ENCODE measurements around the gene FOXK2.

Gene FOXK2

DNA sequence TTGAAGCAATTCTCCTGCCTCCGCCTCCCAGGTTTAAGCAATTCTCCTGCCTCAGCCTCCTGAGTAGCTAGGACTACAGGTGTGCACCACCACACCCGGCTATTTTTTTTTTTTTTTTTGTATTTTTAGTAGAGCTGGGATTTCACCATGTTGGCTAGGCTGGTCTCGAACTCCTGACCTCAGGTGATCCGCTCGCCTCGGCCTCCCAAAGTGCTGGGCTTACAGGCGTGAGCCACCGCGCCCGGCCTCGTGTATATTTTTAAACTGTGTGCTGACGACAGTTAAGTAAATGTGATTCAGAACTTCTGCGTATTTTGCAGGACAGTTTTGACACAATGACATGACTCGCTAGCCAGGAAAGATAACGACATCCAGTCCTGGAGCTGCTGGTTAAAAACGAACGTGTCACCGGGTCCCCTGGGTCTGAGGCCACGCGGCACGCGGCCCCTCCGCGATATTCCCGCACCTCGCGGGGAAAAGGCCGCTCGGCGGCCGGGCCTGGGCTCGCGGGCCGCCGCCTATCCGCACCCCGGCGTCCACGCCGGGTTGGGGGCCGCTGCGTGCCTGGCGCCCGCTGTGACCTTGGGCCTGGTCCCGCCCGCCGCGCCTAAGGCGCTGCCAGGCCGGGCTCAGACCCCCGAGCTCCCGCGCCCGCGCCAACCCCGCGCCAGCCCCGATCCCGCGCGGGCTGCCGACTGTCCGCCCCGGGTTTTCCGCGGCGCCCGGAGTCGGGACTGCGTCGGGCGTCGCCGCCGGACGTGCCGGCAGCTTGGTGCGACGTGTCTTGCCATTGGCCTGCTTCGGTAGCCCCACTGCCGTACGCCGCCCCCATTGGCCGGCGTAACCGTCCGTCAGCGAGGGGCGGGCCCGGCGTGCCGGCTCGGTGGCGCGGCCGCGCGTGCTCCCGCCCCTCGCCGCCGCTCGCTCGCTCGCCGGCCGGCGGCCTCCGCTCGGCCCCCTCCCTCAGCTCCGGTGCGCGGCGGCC lies at the start of gene FOXK2:
Gene FOXK2 (plus strand): TSS at position 907 of the 985 bp plus-strand sequence. CDS start 157 bp downstream, outside the sequence.
- DNase-seq (ENCODE audit: low read depth, low spot score) = peak; percentile 87

- DNase-seq (ENCODE audit: low read depth, low spot score) = no peak
Observed at GRCh38 chr17:82470065-82470464, 49.5 kb upstream of the FOXK2 start.

- no peak for DNase-seq (ENCODE audit: low read depth, low spot score)
Observed at GRCh38 chr17:82474223-82475010, 45.1 kb upstream of the FOXK2 start.

GRCh38 chr17:82475458-82475857 lies 44.1 kb upstream of the FOXK2 start:
- no peak for DNase-seq (ENCODE audit: low read depth, low spot score)

GRCh38 chr17:82477934-82478333 lies 41.6 kb upstream of the FOXK2 start:
- no peak for DNase-seq (ENCODE audit: low read depth, low spot score)

DNA sequence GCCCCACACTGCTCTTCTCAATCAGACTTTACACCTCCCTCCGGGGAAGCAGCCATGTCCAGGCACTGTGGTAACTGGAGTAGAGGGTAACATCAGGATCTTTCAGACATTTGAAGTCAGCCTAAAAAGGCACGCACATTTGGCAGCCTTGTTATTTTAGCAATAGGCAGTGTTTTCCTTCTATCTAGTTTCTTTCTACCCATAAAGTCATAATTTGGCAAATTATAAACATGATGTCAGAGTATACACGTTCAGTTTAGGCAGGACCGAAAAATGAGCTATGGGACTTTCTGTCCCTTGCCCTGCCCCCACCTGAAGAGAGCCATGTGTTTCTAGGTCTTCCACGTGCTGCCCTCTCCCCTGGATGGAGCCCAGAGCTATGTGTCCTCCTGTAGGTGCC lies 39.9 kb upstream of the FOXK2 start:
- no peak for DNase-seq (ENCODE audit: low read depth, low spot score)

- DNase-seq (ENCODE audit: low read depth, low spot score) = no peak
Observed at GRCh38 chr17:82480318-82480717, 39.2 kb upstream of the FOXK2 start.

GRCh38 chr17:82483204-82483660 lies 36.3 kb upstream of the FOXK2 start:
- no peak for DNase-seq (ENCODE audit: low read depth, low spot score)

DNA sequence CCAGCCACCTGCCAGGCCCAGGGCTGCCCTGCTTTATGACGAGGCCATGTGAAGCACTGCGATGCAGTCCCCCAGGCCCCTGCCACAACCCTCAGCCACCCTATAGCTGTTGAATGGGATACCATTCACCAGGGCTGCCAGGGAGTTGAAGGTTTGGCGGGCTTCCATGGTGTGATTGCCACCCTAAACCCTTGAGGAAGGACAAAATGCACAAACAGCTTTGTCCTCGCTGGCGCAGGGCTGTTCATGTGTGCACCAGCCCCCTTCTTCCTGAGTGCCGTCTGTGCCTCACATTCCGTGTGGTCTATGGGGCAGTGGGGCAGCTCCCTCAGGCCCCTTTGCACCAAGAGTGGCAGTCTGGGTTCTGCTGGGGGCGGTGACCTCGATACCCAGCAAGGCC lies 35.7 kb upstream of the FOXK2 start:
- DNase-seq (ENCODE audit: low read depth, low spot score) = no peak

DNA sequence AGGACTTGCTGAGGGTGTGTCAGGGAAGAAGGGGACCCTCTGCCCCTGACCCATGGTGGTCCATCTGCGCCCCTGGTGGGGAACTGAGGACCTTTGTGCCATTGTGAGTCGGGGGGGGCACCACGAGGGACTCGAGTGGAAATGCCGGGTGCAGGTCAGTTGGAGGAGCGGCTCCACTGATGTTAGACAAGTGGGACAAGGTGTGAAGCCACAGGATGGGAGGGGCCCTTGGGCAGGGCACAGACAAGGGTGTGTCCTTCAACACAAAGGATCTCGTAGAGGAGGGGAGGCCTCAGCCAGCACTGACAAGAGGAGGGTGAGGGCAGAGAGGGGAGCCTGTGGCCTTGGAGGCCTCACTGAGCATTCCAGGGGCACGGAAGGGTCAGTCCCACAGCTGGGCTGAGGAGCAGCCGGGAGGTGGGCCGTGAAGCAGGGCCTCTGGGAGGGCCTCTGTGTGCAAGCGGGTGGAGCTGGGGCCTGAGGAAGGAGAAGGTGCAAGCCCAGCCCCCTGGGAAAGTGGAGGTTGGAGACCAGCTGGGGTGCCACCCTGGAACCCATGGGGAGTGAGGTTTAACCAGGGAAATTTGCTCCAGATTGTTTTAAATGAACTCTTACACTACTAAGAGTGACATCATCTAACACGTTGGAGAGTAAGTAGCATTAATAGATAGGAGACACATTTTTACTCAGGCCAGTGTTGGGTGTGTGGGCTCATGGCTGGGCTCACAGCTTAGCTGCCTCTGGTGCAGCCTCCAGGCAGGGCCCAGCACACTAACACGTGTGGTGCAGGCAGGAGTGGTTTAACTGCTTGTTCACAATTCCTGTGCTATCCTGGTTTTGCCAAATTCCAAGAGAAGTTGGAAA lies 33.1 kb upstream of the FOXK2 start:
- no peak for DNase-seq (ENCODE audit: low read depth, low spot score)

GRCh38 chr17:82487910-82488309 lies 31.6 kb upstream of the FOXK2 start:
- DNase-seq (ENCODE audit: low read depth, low spot score) = no peak

GRCh38 chr17:82489117-82489516 lies 30.4 kb upstream of the FOXK2 start:
- no peak for DNase-seq (ENCODE audit: low read depth, low spot score)

DNA sequence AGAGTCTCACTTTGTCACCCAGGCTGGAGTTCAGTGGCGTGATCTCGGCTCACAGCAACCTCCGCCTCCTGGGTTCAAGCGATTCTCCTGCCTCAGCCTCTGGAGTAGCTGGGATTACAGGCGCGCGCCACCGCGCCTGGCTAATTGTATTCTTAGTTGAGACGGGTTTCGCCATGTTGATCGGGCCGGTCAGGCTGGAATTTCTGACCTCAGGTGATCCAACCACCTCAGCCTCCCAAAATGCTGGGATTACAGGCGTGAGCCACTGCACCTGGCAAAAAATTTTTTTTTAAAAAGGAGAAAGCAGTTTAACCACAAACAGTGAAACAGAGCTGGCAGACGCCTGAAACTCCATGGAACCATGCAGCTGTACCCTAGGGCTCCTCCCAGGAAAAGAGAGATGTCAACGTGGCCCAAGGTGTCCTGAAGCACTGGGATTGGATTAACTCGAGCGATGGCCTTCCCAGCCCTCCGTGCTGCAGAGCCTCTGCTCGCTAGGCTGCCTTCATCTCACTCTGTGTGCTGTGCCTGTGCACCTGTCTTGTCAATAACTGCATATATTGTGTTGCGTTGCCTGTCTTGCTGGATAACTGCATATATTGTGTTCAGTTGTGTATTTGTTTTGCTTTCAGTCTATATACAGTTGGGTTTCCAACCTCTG lies 29.6 kb upstream of the FOXK2 start:
- DNase-seq (ENCODE audit: low read depth, low spot score) = no peak

DNA sequence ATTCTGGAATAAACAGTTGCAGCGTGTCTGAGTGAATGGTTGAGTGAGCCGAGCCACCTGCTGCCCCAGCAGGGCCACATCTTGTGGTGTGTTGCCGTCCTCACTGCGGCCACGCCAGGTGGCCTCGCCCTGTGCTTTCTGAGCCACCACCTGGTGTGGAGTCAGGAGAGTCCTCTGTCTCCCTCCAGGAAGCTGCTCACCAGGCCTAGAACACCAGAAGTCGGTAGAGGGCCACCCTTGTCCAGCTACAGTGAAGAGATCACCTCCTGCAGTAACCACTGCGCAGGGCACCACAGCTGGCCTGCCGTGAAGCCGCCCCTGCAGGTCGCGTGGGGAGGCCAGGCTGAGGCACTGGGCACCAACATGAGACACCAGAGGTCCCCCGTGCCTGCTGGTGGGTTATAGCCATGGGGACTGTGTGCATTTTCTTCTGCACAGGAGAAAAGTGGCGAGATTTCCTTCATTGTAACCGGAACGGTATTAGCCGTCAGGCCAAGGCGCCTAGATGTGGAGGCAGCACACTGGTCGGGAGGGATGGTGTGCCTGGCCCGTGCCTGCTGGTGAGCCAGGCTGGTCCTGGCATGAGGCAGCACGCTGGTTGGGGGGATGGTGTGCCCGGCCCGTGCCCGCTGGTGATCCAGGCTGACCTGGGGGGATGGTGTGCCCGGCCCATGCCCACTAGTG lies 28.9 kb upstream of the FOXK2 start:
- no peak for DNase-seq (ENCODE audit: low read depth, low spot score)

DNA sequence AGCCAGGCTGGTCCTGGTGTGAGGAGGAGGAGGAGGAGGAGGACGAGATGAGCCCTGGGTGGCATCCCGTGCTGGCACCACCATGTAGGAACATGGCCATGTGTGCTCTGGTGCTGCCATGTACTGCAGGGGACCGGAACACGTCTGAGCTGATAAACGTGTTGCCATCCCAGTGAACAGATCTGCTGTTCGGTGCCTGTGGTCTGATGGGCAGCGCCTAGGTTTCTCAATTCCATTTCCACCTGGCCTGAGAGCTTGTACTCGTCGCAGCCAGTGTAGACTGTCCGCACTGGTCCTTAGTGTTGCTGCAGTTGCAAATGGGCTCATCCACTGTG lies 28.4 kb upstream of the FOXK2 start:
- DNase-seq (ENCODE audit: low read depth, low spot score) = no peak

DNA sequence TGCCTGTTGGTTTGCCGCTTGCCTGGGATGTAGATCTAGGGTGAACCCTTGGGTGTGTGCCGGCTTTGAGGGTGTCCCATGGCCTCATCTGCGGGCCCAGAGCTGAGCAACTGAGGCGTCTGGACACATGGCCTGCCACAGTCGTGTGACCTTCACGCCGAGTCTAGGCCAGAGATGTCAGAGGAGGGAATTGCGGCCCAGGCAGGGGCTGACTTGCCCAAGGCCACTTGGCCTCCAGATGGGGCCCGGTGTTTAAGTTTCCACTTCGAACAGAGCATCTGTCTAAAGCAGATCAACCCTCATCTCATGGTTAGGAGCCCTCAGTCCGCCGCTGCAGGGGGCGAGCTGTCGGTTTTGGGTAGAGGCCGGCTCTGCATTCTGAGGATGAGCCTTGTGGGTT lies 28.0 kb upstream of the FOXK2 start:
- no peak for DNase-seq (ENCODE audit: low read depth, low spot score)

DNA sequence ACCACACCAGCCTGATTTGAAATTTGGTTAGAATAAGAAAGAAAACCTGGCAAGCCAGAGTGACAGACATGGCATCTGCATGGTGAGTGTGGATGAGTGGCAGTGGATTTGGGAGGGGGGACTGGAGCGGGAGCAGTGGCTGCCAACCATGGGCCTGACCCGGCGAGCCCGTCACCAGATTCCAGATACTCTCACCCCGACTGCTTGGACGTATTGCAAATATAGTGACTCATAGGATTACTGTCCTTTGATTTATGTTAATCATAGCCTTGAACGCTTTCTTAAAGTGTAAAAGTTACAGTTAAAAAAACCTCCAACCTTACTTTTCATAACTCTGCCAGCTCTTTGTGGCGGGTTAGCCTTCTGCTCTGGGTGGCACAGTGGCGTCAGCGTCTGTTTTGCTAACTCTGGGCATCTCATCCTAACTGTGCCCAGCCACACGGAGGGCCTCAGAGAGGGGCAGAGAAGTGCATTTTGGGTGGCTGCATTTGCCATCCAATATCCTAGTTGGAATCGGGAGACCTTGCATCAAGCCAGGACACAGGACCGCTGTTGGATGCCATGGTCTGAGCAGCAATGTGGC lies 26.8 kb upstream of the FOXK2 start:
- no peak for DNase-seq (ENCODE audit: low read depth, low spot score)

DNA sequence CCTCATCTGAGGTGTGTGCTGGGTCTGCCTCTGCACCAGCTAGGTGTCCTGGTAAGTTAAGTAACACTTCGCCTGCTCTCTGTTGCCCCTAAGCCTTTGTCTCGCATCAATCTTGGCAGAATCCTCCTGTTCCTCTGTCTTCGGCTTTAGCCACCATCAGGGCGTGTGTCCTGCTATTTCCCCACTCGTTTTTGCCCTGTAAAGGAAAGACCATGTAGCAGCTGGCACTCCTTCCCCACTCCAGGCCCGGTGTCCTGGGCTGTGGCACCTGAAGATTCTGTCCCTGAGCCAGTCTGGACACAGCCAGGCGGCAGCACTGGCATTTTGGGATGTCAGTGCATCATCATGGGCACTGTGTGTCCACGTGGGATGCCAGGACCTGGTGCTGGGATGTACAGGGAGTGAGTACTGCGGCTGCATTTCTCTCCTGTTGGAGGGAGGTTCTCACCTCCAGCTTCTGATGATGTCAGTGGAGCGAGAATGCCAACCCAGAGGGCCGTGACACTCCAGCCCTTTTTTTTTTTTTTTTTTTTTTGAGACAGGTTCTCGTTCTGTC lies 26.2 kb upstream of the FOXK2 start:
- DNase-seq (ENCODE audit: low read depth, low spot score) = no peak

GRCh38 chr17:82494236-82495055 lies 25.1 kb upstream of the FOXK2 start:
- peak; percentile 85 for DNase-seq (ENCODE audit: low read depth, low spot score)
